ENCODE data around the gene SMYD4.
"Not testable (repeated sequence)": the region's sequence is repeated elsewhere in the genome, so short reads cannot be mapped to it uniquely, and the experiment has no call there.

SMYD4 gene

DNA sequence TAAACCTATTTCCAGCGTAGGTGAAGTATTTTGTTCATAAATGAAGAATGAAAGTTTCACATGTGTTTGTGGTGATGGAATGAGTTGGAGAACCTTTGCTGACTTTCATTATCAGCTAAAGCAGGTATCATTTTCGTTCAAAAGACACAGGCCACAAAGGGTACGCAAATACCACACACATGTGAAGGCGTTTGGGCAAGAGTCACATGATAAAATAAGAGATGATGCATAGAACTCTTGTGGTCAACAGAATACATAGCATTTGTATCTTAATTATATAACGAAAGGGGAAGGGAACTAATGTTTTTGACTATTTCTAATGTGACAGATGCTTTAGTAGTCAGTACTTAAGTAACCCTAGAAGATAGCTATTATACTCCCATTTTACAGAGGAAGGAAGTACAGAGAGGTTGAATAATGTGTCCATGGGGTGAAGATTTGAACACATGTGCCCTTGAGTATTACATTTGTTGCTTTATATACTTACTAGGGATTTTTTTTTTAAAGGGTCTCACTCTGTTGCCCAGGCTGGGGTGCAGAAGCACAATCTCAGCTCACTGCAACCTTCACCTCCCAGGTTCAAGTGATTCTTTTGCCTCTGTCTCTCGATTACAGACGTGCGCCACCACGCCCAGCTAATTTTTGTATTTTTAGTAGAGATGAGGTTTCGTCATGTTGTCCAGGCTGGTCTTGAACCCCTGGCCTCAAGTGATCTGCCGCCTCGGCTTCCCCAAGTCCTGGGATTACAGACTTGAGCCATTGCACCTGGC, 4.9 kb upstream of the SMYD4 start:
- H3K4me3 ChIP-seq (ENCODE audit: low read length) = no peak overlapping the region
- TF ChIP-seq, protein P1, sequence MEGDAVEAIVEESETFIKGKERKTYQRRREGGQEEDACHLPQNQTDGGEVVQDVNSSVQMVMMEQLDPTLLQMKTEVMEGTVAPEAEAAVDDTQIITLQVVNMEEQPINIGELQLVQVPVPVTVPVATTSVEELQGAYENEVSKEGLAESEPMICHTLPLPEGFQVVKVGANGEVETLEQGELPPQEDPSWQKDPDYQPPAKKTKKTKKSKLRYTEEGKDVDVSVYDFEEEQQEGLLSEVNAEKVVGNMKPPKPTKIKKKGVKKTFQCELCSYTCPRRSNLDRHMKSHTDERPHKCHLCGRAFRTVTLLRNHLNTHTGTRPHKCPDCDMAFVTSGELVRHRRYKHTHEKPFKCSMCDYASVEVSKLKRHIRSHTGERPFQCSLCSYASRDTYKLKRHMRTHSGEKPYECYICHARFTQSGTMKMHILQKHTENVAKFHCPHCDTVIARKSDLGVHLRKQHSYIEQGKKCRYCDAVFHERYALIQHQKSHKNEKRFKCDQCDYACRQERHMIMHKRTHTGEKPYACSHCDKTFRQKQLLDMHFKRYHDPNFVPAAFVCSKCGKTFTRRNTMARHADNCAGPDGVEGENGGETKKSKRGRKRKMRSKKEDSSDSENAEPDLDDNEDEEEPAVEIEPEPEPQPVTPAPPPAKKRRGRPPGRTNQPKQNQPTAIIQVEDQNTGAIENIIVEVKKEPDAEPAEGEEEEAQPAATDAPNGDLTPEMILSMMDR (IDR thresholded peaks at IDR 0.05; ENCODE audit: insufficient read depth, low read depth, low read length, missing control alignments) = no peak
- no peak for DNase-seq (ENCODE audit: low read depth)

DNA sequence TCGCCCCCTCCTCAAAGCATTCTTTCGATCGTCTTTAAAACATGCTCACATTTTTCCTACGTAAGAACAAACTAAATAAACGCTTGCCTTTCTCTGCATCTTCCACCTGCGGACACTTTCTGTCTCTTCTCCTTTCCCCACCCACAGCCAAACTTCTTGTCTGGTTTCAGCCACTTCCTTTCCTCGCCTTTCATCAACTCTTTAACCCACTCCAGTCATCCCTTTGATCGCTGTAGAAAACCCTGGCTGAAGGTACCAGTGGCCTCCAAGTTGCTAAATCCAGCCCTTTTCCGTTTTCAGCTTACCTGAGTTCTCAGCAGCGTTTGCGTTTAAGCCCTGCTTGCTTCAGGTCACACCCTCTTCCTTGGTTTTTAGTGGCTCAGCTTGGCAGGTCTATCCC, 586 bp upstream of the SMYD4 start:
- H3K4me3 ChIP-seq (ENCODE audit: low read length) = peak overlapping the region; percentile 78
- peak; percentile 44 for DNase-seq (ENCODE audit: low read depth)
- TF ChIP-seq, protein P1 (IDR thresholded peaks at IDR 0.05; ENCODE audit: insufficient read depth, low read depth, low read length, missing control alignments) = no peak

DNA sequence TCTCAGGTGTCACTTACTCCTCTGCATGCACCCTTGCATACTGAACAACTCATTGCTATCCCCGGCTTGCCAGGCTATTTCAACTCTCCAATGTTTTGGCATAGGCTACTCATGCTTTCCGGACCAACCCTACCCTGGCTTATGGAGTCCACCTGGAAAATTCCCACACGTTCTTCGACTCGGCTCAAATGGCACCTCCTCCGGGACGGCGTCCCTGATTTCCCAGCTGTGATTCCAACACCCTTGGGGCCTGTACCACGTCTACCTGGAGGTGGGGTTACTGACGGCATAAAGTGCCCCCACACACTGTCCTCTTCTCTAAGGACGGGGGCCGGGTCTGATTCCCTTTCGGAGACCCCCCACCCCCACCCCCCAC, 498 bp downstream of the SMYD4 start:
- TF ChIP-seq, protein P1 (IDR thresholded peaks at IDR 0.05; ENCODE audit: insufficient read depth, low read depth, low read length, missing control alignments) = no peak
- peak; percentile 34 for DNase-seq (ENCODE audit: low read depth)
- peak overlapping the region; percentile 70 for H3K4me3 ChIP-seq (ENCODE audit: low read length)

DNA sequence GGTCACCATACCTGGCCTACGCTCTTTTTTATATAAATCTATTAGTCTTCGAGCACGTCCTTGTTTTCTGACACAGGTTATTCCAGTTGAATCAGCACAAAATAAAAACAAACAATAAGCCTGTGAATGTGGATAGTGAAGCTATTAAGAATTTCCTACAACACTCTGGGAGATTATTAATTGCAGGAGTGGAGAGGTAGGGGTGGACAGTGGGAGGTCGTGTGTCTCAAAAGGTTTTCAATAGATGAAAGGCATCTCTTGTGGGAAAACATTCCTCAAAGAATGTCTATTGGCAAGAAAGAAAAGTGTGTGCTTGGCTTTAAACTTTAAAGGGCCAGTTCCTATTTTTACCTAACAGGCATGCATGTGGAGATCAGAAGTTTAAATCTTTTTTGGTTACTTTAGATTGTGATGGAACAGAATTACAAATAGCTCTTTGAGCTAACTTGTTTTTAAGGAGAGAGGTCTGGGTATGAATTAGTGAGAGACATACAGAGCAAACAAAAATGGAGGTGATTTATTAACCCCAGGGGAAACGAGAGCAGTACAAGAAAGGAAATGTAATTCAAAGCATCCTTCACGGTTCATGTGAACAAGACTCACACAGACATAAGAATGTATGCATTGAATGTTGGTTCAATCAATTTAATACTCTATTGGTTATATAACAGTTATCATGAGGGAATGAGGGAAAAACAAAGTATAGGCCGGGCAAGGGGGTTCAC, 9.0 kb downstream of the SMYD4 start:
- no peak for DNase-seq (ENCODE audit: low read depth)
- H3K4me3 ChIP-seq (ENCODE audit: low read length) = no peak overlapping the region
- TF ChIP-seq, protein P1 (IDR thresholded peaks at IDR 0.05; ENCODE audit: insufficient read depth, low read depth, low read length, missing control alignments) = no peak

DNA sequence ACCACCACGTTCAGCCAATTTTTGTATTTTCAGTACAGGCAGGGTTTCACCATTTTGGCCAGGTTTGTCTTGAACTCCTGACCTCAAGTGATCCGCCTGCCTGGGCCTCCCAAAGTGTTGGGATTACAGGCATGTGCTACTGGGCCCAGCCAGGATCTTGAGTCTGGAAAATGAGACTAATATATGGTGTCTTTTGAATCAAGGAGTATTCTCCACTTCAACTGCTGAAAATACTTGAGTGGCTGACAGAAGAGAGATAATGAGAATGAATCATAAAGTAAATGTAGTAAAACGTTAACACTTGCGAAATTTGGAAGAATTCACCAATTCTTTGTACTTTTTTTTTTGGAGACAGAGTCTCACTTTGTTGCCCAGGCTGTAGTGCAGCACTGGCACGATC, 16.6 kb downstream of the SMYD4 start:
- no peak for DNase-seq (ENCODE audit: low read depth)

DNA sequence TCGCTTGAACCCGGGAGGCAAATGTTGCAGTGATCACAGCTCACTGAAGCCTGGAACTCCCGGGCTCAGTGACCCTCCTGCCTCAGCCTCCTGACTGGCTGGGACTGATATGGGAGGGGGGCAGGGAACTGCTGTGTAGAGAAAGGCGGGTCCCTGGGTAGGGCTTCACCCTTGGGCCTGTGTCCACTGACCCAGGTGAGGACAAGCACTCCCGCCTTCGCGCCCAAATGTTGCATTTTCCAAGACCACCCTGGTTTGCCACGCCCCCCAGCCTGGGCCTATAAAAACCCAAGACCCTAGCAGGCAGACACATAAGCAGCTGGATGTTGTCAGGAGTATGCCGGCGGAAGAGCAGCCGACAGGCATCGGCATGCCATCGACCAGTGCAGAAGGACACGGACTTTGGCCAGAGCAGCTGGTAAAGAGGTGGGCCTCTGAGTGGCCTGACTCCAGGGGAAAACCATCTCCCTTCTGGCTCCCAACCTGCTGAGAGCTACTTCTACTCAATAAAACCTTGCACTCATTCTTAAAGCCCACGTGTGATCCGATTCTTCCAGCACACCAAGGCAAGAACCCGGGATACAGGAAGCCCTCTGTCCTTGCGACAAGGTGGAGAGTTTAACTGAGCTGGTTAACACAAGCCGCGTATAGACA, 19.1 kb downstream of the SMYD4 start:
- TF ChIP-seq, protein P1 (IDR thresholded peaks at IDR 0.05; ENCODE audit: insufficient read depth, low read depth, low read length, missing control alignments) = no peak
- H3K4me3 ChIP-seq (ENCODE audit: low read length) = no peak overlapping the region
- no peak for DNase-seq (ENCODE audit: low read depth)

More for the DNA sequence above, 16.6 kb downstream of the SMYD4 start:
- H3K4me3 ChIP-seq (ENCODE audit: low read length) = no peak overlapping the region
- TF ChIP-seq, protein P1 (IDR thresholded peaks at IDR 0.05; ENCODE audit: insufficient read depth, low read depth, low read length, missing control alignments) = no peak

DNA sequence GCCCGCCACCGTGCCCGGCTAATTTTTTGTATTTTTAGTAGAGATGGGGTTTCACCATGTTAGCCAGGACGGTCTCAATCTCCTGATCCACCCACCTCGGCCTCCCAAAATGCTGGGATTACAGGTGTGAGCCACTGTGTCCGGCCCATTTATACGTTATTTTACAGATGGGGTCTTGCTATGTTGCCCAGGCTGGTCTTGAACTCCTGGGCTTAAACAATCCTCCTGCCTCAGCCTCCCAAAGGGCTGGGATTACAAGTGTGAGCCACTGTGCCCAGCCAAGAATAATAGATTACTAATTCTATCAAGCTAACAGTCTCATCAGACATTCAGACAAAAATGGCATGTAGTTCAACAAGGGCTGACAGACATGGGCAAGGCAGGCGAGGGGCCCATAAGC, 19.9 kb downstream of the SMYD4 start:
- DNase-seq (ENCODE audit: low read depth); H3K4me3 ChIP-seq (ENCODE audit: low read length): not testable (repeated sequence)

All from epithelial cell of esophagus (primary cell).